H9 (cell line): ENCODE data around the gene SMCHD1. TPM values are rescaled to one million over a fixed set of nuclear protein-coding genes. Genes with fewer than 3 reads are reported as not detected.

ENCODE experiments used
- DNase-seq: peaks from one replicate; pipeline ENCODE4 v3.0.0-alpha.2; 2017
- H2AFZ ChIP-seq: one replicate; pipeline ENCODE4 v1.6.1; 2013; ENCODE audit warnings: mild to moderate bottlenecking, low read length, control low read depth, moderate library complexity
- H2AK5ac ChIP-seq: 2 replicates; pipeline ENCODE4 v1.6.1; 2013; ENCODE audit warnings: low read length, control low read depth, mixed read lengths; ENCODE audit not compliant: insufficient read length
- H2BK120ac ChIP-seq: one replicate; pipeline ENCODE4 v1.6.1; 2013; ENCODE audit warnings: low read depth, mild to moderate bottlenecking, low read length, control low read depth, inconsistent platforms; ENCODE audit not compliant: poor library complexity, severe bottlenecking
- H2BK12ac ChIP-seq: 2 replicates; pipeline ENCODE4 v1.6.1; 2013; ENCODE audit warnings: low read length, control low read depth, mixed read lengths, low read depth; ENCODE audit not compliant: insufficient read length
- H2BK15ac ChIP-seq: 2 replicates; pipeline ENCODE4 v1.6.1; 2013; ENCODE audit warnings: low read depth, low read length, control low read depth
- H2BK20ac ChIP-seq: one replicate; pipeline ENCODE4 v1.6.1; 2013; ENCODE audit warnings: low read depth, mild to moderate bottlenecking, low read length, control low read depth, inconsistent platforms; ENCODE audit not compliant: poor library complexity, severe bottlenecking
- H2BK5ac ChIP-seq: 2 replicates; pipeline ENCODE4 v1.6.1; 2013; ENCODE audit warnings: low read length, control low read depth, mixed read lengths; ENCODE audit not compliant: insufficient read length
- H3K14ac ChIP-seq: 2 replicates; pipeline ENCODE4 v1.6.1; 2013; ENCODE audit warnings: low read length, control low read depth; ENCODE audit not compliant: insufficient read depth
- H3K18ac ChIP-seq: 2 replicates; pipeline ENCODE4 v1.6.1; 2013; ENCODE audit warnings: low read depth, mild to moderate bottlenecking, mixed read lengths, low read length, control low read depth; ENCODE audit not compliant: insufficient read length
- H3K23ac ChIP-seq: 2 replicates; pipeline ENCODE4 v1.6.1; 2013; ENCODE audit warnings: low read length, control low read depth, mixed read lengths, low read depth; ENCODE audit not compliant: insufficient read length
- H3K23me2 ChIP-seq: 2 replicates; pipeline ENCODE4 v1.6.1; 2013; ENCODE audit warnings: low read depth, mild to moderate bottlenecking, mixed read lengths, low read length, control low read depth; ENCODE audit not compliant: insufficient read length, poor library complexity, severe bottlenecking
- H3K27ac ChIP-seq: 2 replicates; pipeline ENCODE4 v1.5.1; 2013; ENCODE audit warnings: low read length, control low read depth, mixed read lengths, low read depth; ENCODE audit not compliant: insufficient read length
- H3K27me3 ChIP-seq: 2 replicates; pipeline ENCODE4 v1.6.1; 2013; ENCODE audit warnings: low read length, control low read depth, inconsistent platforms; ENCODE audit not compliant: insufficient read depth
- H3K4ac ChIP-seq: 2 replicates; pipeline ENCODE4 v1.6.1; 2013; ENCODE audit warnings: low read depth, mild to moderate bottlenecking, control low read depth, inconsistent platforms, low read length, moderate library complexity
- H3K4me1 ChIP-seq: 2 replicates; pipeline ENCODE4 v1.6.1; 2013; ENCODE audit warnings: low read length, control low read depth, inconsistent platforms; ENCODE audit not compliant: insufficient read depth
- H3K4me2 ChIP-seq: 2 replicates; pipeline ENCODE4 v1.6.1; 2013; ENCODE audit warnings: low read length, control low read depth, mixed read lengths; ENCODE audit not compliant: insufficient read length, insufficient read depth
- H3K56ac ChIP-seq: 2 replicates; pipeline ENCODE4 v1.6.1; 2013; ENCODE audit warnings: low read depth, mild to moderate bottlenecking, mixed read lengths, low read length, control low read depth; ENCODE audit not compliant: insufficient read length
- H3K79me1 ChIP-seq: 2 replicates; pipeline ENCODE4 v1.6.1; 2013; ENCODE audit warnings: low read depth, mild to moderate bottlenecking, moderate library complexity, low read length, control low read depth, inconsistent platforms; ENCODE audit not compliant: insufficient read depth, poor library complexity, severe bottlenecking
- H3K79me2 ChIP-seq: 2 replicates; pipeline ENCODE4 v1.6.1; 2013; ENCODE audit warnings: low read length, control low read depth, inconsistent platforms; ENCODE audit not compliant: insufficient read depth
- H3K9ac ChIP-seq: 2 replicates; pipeline ENCODE4 v1.6.1; 2013; ENCODE audit warnings: low read length, control low read depth, mixed read lengths; ENCODE audit not compliant: insufficient read length; ENCODE audit errors: extremely low read depth
- H3K9me3 ChIP-seq: one replicate; pipeline ENCODE4 v1.6.1; 2013; ENCODE audit warnings: low read depth, low read length, inconsistent platforms; ENCODE audit not compliant: control insufficient read depth
- H3T11ph ChIP-seq: one replicate; pipeline ENCODE4 v1.6.1; 2013; ENCODE audit warnings: mild to moderate bottlenecking, low read length, control low read depth, inconsistent platforms
- H4K20me1 ChIP-seq: one replicate; pipeline ENCODE4 v1.6.1; 2013; ENCODE audit not compliant: control insufficient read depth, insufficient read length, insufficient read depth
- H4K5ac ChIP-seq: 2 replicates; pipeline ENCODE4 v1.6.1; 2013; ENCODE audit warnings: low read depth, mild to moderate bottlenecking, mixed read lengths, low read length, control low read depth; ENCODE audit not compliant: insufficient read length
- H4K8ac ChIP-seq: replicated peaks from 2 replicates; pipeline ENCODE4 v1.6.1; 2013; ENCODE audit warnings: low read length, control low read depth, mixed read lengths, low read depth; ENCODE audit not compliant: insufficient read length
- H4K91ac ChIP-seq: 2 replicates; pipeline ENCODE4 v1.6.1; 2013; ENCODE audit warnings: low read depth, mild to moderate bottlenecking, moderate library complexity, mixed read lengths, low read length, control low read depth; ENCODE audit not compliant: insufficient read length
- H3K27ac Mint-ChIP-seq, 3 experiments: 2 replicates in 2 of 3; 3 replicates in 1 of 3; pipeline ENCODE4 v1.8.0; 2020 to 2021; ENCODE audit warnings: mixed read lengths in 3 of 3, mild to moderate bottlenecking in 1 of 3, moderate library complexity in 1 of 3
- H3K27me3 Mint-ChIP-seq: 2 replicates; pipeline ENCODE4 v1.8.0; 2021; ENCODE audit warnings: low read depth, mild to moderate bottlenecking, moderate library complexity, mixed read lengths
- H3K36me3 Mint-ChIP-seq, 3 experiments: 2 replicates in 2 of 3; 3 replicates in 1 of 3; pipeline ENCODE4 v1.8.0; 2020 to 2021; ENCODE audit warnings: low read depth in 3 of 3, mixed read lengths in 3 of 3; ENCODE audit not compliant: insufficient read depth in 1 of 3
- H3K4me1 Mint-ChIP-seq, 2 experiments: 2 replicates each; pipeline ENCODE4 v1.8.0; 2020; ENCODE audit warnings: mixed read lengths in 2 of 2
- H3K4me3 Mint-ChIP-seq, 2 experiments: 2 replicates in 1 of 2; 3 replicates in 1 of 2; pipeline ENCODE4 v1.8.0; 2020 to 2021; ENCODE audit warnings: mild to moderate bottlenecking in 2 of 2, mixed read lengths in 2 of 2, moderate library complexity in 1 of 2
- H3K9me3 Mint-ChIP-seq, 2 experiments: 2 replicates in 1 of 2; 3 replicates in 1 of 2; pipeline ENCODE4 v1.8.0; 2020; ENCODE audit warnings: mild to moderate bottlenecking in 2 of 2, mixed read lengths in 2 of 2, moderate library complexity in 1 of 2
- WGBS: extraction: QIAGEN DNeasy Blood & Tissue Kit; methylation state at CpG from one replicate; pipeline ENCODE4 v1.1.7; 2013; ENCODE audit warnings: missing lambda C conversion rate, low lambda C conversion rate, mixed read lengths; ENCODE audit not compliant: insufficient read length; ENCODE audit errors: extremely low coverage; 5-methylcytosine and 5-hydroxymethylcytosine counted together
- total RNA-seq: library from RNA; stranded (reverse); gene quantifications from 2 replicates; pipeline ENCODE4 v1.2.1, GENCODE V29; 2021
- TF ChIP-seq, protein P1 (sequence below): fragments of 200-600 bp; sonication (generic); conservative IDR thresholded peaks from 3 replicates; pipeline ENCODE4 v1.8.0; 2021; ENCODE audit warnings: antibody characterized with exemption, mild to moderate bottlenecking

The SMCHD1 gene
- total RNA-seq, 1 experiment from 2014 or later = 53.5 TPM

DNA sequence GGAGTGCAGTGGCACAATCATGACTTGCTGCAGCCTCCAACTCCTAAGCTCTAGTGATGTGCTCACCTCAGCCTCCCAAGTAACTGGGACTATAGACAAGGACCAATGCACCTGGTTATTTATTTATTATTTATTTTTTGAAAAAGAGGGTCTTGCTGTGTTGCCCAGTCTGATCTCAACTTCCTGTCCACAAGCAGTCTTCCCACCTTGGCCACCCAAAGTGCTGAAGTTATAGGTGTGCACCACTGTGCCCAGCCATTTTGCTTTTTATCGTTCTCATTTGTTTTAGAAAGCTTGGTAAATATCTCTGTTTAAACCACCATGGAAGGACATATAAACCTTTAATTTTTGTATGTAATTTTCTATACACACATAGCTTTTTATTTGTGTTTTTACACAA, 74.2 kb downstream of the SMCHD1 start:
- H3K56ac ChIP-seq = no peak overlapping the region
- no peaks in the 10 kb centered on the region for H3K4me1 ChIP-seq
- H3K27ac ChIP-seq = no peak overlapping the region
- H3K79me1 ChIP-seq = no peaks in the 10 kb centered on the region
- H4K8ac ChIP-seq = no peak overlapping the region
- no peak overlapping the region for H2BK20ac ChIP-seq
- H2BK5ac ChIP-seq = no peak overlapping the region
- H2BK15ac ChIP-seq = no peak overlapping the region
- no peaks in the 10 kb centered on the region for H3K27me3 ChIP-seq
- H3K23ac ChIP-seq = no peak overlapping the region
- H2AFZ ChIP-seq = no peak overlapping the region
- no peaks in the 10 kb centered on the region for H3K23me2 ChIP-seq
- H3K4ac ChIP-seq = no peak overlapping the region
- H3K27me3 Mint-ChIP-seq = no peaks in the 10 kb centered on the region
- peaks cover 11 to 67% (median 55%) of the 10 kb centered on the region in 3 experiments; a peak in 6 of 7 replicates for H3K36me3 Mint-ChIP-seq
- no peak for DNase-seq
- no CpG with 5 or more reads among the region's 1 CpG for WGBS
- no peak overlapping the region for H2BK120ac ChIP-seq
- H3K4me1 Mint-ChIP-seq = no peaks in the 10 kb centered on the region
- no peak overlapping the region for H3T11ph ChIP-seq
- H3K18ac ChIP-seq = no peak overlapping the region
- no peak overlapping the region for H3K9ac ChIP-seq
- H3K4me2 ChIP-seq = no peak overlapping the region
- H3K14ac ChIP-seq = no peak overlapping the region
- H4K5ac ChIP-seq = no peak overlapping the region
- H3K4me3 Mint-ChIP-seq = no peak overlapping the region
- no peak overlapping the region for H4K91ac ChIP-seq
- TF ChIP-seq, protein P1, sequence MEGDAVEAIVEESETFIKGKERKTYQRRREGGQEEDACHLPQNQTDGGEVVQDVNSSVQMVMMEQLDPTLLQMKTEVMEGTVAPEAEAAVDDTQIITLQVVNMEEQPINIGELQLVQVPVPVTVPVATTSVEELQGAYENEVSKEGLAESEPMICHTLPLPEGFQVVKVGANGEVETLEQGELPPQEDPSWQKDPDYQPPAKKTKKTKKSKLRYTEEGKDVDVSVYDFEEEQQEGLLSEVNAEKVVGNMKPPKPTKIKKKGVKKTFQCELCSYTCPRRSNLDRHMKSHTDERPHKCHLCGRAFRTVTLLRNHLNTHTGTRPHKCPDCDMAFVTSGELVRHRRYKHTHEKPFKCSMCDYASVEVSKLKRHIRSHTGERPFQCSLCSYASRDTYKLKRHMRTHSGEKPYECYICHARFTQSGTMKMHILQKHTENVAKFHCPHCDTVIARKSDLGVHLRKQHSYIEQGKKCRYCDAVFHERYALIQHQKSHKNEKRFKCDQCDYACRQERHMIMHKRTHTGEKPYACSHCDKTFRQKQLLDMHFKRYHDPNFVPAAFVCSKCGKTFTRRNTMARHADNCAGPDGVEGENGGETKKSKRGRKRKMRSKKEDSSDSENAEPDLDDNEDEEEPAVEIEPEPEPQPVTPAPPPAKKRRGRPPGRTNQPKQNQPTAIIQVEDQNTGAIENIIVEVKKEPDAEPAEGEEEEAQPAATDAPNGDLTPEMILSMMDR = no peak
- H3K9me3 ChIP-seq = no peaks in the 10 kb centered on the region
- no peaks in the 10 kb centered on the region for H3K79me2 ChIP-seq
- H4K20me1 ChIP-seq = no peaks in the 10 kb centered on the region
- H3K27ac Mint-ChIP-seq = no peak overlapping the region
- H2BK12ac ChIP-seq = no peak overlapping the region
- H2AK5ac ChIP-seq = no peak overlapping the region
- no peaks in the 10 kb centered on the region for H3K9me3 Mint-ChIP-seq
